NCI-H1930 (cell line): ENCODE measurements around the gene ABLIM2.

Experiments used
- DNase-seq, 2 experiments: peaks; one replicate each; lab custom pipeline; 2025; lab: John Stamatoyannopoulos, UW

ABLIM2 gene

GRCh38 chr4:8028368-8028767 lies 130.2 kb downstream of the ABLIM2 start:
- DNase-seq, result no peak

DNA sequence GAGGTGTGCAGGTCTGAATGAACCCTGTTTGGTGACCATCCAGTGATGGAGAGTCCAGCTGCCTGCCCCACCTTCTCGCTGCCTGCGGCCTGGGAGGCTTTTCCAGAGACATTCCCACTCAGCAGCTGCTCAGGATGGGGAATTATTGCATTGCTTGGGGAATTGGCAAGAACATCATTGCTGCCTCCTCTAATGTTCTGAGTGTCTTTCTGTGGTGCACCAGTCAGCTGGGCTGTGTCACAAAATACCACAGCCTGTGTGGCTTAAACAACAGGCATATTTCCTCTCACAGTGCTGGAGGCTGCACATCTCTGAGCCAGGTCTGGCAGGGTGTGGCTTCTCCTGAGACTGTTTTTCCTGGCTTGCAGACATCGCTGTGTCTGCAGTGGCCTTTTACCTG lies 132.2 kb downstream of the ABLIM2 start:
- DNase-seq, result no peak

GRCh38 chr4:8025668-8026067 lies 132.9 kb downstream of the ABLIM2 start:
- DNase-seq, result no peak

DNA sequence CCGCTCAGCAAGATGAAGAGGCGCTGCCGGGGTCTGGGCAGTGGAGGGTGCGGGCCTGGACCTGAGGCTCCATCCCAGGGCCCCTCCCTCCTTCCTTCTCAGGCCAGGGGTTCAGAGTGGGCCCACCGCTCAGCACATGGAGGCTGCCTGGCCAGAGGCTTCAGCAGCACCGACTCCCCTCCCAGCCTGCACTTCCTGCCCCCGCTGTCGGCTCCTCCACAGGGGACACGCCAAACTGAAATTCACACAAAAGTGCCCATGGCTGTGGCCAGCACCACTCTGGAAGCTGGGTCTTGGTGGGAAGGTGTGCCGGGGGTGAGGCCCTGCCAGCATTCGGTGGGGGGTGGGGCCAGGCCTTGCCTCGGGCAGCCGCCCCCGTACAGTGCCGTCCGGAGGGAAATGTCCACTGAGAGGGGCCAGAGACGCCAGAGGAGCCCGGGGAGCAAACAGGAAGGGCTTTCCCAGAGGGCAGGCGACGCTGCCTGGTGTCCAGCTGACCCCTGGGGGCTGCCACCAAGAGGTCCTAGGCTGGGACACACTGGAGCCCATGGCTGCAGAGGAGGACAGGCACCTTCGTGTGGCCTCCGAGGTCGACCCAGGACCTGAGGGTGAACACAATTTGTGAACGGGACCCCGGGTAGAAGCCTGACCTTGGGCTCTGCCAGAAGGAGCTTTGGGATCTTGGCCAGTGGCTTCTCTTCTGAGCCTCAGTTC lies 134.4 kb downstream of the ABLIM2 start:
- no peak for DNase-seq

- no peak for DNase-seq
Observed at GRCh38 chr4:8023696-8024033, 134.9 kb downstream of the ABLIM2 start.

DNA sequence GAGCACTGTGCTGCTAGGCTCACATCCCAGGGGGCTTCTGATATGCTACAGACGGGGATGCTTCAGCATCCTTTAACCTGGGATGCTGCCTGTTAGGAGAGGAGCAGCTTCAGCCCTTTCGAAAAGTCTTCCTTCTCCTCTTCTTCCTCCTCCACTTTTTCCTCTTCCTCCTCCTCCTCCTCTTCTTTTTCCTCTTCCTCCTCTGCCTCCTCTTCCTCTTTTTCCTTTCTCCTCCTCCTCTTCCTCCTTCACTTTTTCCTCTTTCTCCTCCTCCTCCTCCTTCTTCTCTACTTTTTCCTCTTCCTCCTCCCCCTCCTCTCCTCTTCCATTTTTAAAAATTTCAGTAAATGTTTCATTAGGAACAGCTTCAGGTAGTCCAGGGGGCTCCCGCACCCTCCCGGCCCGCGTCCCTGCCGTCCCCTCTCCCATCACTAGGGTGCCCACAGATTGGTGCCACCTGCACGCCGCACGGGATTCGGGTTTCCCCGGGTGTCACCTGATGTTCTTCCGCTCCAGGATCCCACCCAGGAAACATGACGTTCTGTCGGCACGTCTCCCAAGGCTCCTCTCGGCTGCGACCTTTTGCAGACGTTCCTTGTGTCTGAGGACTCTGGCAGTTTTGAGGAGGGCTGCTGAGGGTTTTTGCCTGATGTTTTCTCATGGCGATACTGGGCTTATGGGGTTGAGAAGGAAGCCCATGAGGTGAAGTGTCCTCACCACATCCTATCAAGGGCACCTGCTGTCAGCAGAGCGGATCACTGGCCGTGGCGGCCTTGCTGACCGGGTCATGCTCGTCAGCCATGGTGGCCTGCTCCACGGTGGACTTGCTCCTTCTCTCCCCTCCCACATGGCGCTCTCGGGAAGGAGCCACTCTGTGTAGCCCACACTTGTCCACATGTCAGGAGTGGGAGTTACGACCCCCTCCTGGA lies 135.6 kb downstream of the ABLIM2 start:
- DNase-seq, result no peak

- DNase-seq, result no peak
Observed at GRCh38 chr4:8021796-8022195, 136.8 kb downstream of the ABLIM2 start.

GRCh38 chr4:8019396-8020365 lies 138.9 kb downstream of the ABLIM2 start:
- DNase-seq, result no peak

GRCh38 chr4:8016527-8016926 lies 142.1 kb downstream of the ABLIM2 start:
- DNase-seq, result no peak

DNA sequence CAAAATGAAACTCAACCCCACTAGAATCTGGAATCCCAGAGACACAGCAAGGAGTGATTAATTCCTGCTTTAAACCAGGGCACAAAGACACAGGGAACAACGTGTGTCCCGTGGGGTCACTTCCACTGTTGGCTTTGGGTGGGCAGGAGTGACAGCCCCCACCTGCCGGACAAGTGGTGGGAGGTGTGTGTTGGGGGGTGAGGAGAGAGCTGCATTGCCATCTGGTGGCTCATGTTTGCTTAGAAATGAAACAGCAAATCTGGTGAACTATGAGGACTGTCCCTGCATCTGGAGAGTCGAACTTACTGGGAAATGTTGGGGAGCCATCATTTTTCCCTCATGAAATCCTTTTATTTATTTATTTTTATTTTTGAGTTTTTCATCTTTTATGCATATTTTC lies 143.1 kb downstream of the ABLIM2 start:
- peak in 1 of 2 experiments; percentile 31 for DNase-seq

DNA sequence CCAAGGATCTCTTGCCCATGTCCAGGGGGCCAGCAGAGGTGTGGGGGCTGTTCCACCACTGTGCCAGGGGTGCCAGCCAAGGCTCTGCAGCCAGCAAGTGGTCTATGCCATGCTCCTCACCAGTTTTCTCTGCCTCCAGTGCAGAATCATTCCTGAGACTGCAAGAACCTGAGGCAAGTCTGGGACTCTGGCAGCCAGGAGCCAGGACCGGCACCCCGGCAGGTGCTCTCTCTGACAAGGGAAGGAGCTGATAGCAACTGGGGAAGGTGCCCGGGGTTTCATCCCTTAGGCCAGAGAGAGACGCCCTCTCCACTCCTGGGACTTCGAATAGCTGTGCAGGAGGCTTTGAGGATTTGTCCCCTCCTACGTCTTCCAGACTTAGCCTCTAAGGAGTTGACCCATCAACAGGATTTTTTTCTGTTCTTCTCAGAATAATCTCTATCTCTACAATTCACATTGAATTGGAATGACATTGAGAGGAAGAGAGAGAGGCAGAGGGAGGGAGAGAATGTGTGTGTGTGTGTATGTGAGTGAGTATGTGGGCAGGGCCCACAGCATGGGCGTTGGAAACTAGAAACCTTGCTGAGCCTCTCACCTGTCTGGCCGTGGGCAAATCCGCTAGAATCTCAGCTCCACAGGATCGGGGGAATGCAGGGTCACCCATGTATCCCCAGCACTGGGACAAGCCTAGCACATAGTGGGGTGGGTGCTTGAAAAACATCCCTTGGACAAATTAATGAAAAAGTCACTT lies 144.5 kb downstream of the ABLIM2 start:
- DNase-seq, result no peak

- DNase-seq, result no peak
Observed at GRCh38 chr4:8012517-8012916, 146.1 kb downstream of the ABLIM2 start.

DNA sequence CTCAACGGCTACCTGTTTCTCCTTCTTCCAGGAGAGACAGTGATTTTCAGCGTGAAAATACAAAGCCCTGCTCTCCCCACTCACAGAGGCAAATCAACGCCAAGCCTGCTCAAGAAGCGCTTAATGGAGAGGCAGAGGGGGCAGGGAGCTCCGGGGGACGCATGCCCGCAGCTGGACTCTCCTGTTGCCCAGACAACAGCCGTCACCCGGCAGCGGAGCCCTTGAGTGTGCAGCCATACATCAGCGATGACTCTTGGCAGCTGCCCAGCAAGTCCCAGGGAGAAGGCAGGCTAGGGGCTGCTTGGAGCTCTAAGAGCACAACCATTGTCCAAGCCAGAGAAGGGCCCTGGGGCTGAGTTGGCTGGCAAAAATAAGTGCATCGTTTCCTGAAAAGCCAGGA lies 148.0 kb downstream of the ABLIM2 start:
- DNase-seq, result peak; percentile 83 to 85

GRCh38 chr4:8009710-8010511 lies 148.7 kb downstream of the ABLIM2 start:
- DNase-seq, result no peak

DNA sequence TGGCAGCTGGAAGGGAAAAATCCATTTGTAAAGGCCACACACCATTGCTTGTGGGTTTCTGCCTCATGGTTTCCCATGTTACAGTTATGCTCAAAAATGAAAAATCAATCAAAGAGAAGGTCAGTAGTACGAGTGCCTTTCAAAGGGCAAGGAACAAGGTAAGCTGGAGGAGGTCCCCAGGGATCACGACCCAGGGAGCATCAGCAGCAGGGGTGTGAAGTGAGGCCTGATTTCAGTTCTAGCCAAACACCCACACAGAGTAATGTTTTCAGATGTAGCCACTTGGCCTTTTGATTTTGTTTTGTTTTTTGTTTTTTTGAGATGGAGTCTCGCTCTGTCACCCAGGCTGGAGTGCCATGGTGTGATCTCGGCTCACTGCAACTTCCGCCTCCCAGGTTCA lies 149.5 kb downstream of the ABLIM2 start:
- no peak for DNase-seq

DNA sequence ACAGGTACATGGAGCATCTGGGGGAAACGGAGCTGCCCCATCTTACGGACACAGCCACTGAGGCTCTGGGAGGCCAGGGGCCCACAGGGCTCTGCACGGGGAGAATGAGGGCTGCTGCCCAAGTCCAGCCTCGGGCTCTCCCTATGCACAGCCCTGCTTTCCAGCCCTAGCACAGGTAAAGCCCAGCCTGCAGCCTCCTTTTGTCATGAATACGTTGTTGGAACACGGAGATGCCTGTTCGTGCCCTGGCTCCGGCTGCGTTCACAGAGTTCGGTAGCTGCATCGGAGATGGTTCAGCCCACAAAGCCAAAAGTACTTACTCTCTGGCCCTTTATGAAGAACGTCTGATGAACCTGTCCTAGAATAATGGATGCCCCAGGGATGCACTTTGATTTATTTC lies 150.2 kb downstream of the ABLIM2 start:
- no peak for DNase-seq

DNA sequence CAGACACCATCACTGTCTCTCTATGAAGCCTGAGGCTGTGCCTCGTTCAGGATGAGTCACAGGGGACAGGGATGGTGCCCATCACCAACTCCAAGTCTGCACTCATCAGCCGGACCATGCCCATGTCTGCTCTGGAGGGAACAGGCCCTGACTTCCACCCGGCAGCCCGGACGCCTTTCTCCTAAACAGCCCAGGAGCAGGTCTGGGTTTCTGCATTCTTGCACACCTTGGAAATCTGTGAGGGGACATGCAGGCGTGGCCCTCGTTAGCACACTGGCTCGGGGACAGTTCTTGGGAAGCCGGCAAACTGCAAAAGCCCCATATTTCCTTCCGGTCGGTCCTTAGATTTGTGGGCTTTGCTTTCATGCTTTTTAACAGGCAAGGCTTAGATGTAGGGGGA lies 151.0 kb downstream of the ABLIM2 start:
- no peak for DNase-seq

DNA sequence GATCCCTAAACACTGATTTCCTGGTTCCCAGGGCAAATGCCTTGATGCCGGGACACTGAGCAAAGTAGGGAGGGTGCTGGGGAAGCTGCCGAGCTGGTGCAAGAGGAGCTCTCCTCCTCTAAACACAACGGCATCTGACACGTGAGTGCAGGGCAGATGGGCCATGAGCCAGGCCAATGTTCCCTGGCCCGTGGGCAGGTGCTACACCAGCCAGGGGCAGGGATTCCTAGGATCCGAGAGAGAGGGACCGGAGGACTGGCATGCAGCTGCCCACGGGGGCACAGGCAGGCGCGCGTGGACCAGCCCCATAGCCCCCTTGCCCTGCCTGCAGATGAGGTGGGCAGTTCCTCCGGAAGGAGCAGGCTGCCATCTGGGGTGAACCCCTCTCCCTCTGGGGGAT lies 152.1 kb downstream of the ABLIM2 start:
- DNase-seq, result no peak

DNA sequence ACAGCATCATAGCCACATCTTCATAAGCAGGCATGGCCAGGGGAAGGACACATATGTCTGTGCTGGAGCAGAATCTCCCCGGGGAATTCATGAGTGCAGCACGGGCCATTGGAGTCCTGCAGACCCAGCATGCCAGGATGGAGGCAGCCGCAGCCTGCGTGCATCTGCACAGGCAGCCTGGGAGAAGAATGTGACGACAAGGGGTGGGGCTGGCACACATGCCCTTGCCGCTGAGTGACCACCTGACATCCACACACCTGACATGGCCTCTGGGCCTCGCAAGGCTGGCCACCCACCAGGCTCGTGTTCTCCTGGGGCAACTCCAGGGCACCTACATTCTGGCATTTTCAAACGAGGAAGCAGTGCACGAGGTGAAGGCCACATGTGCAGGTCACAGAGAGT lies 152.8 kb downstream of the ABLIM2 start:
- no peak for DNase-seq

- no peak for DNase-seq
Observed at GRCh38 chr4:8005033-8005808, 153.4 kb downstream of the ABLIM2 start.
